Right atrium auricular region (tissue), 2 donors: Measurements from ENCODE around the gene CHST12. TPM values are rescaled to one million over a fixed set of nuclear protein-coding genes. Genes with fewer than 3 reads are reported as not detected.

Experiments used
- DNase-seq: peaks from one replicate; pipeline ENCODE4 v3.0.0-alpha.2; 2019; ENCODE audit warnings: low spot score
- H3K27ac ChIP-seq, 2 donors: fragments of 200-600 bp; sonication (generic); 1 replicate in 1 of 2; 2 replicates in 1 of 2; pipeline ENCODE4 v1.5.1; 2016 to 2019
- H3K27me3 ChIP-seq, 2 donors: fragments of 200-600 bp; sonication (generic); one replicate each; pipeline versions ENCODE4 v1.5.1 to v1.6.0; 2017 to 2019
- H3K36me3 ChIP-seq: fragments of 200-600 bp; sonication (generic); one replicate; pipeline ENCODE4 v1.5.1; 2016
- H3K4me1 ChIP-seq, 2 donors: fragments of 200-600 bp; sonication (generic); one replicate each; pipeline versions ENCODE4 v1.5.1 to v1.6.0; 2017 to 2019
- H3K4me3 ChIP-seq, 2 donors: fragments of 200-600 bp; sonication (generic); 1 replicate in 1 of 2; 2 replicates in 1 of 2; pipeline ENCODE4 v1.5.1; 2017 to 2019; ENCODE audit warnings: mild to moderate bottlenecking in 1 of 2, moderate library complexity in 1 of 2
- H3K9me3 ChIP-seq, 2 donors: fragments of 200-600 bp; sonication (generic); one replicate each; pipeline ENCODE4 v1.5.1; 2019
- CTCF ChIP-seq, 2 donors: fragments of 200-600 bp; sonication (generic); IDR thresholded peaks; one replicate each; pipeline ENCODE4 v1.5.1; 2019; ENCODE audit warnings: antibody characterized with exemption in 2 of 2
- total RNA-seq, 2 donors: library from RNA; depleted of rRNA; stranded (reverse); fragments of >200 nt; gene quantifications; one replicate each; pipeline ENCODE4 v1.1.0, GENCODE V29; 2016

The CHST12 gene
- total RNA-seq, 2 donors from 2014 or later = 14.2 to 15.0 TPM

GRCh38 chr7:2417981-2418481, 14.6 kb downstream of the CHST12 start:
- H3K4me3 ChIP-seq = no peak overlapping the region
- H3K36me3 ChIP-seq = no peaks in the 10 kb centered on the region
- no peak overlapping the region for H3K27ac ChIP-seq
- H3K9me3 ChIP-seq = no peaks in the 10 kb centered on the region
- no peaks in the 10 kb centered on the region for H3K27me3 ChIP-seq
- DNase-seq = peak; percentile 69
- no peak for TF ChIP-seq CTCF (IDR thresholded peaks at IDR 0.05)
- H3K4me1 ChIP-seq = peaks cover 0 to 6% of the 10 kb centered on the region in 2 donors

- no peak for DNase-seq
- TF ChIP-seq CTCF (IDR thresholded peaks at IDR 0.05) = no peak
- H3K4me3 ChIP-seq = no peak overlapping the region
- H3K27ac ChIP-seq = no peak overlapping the region
- no peaks in the 10 kb centered on the region for H3K9me3 ChIP-seq
- no peaks in the 10 kb centered on the region for H3K4me1 ChIP-seq
- H3K36me3 ChIP-seq = no peaks in the 10 kb centered on the region
- H3K27me3 ChIP-seq = no peaks in the 10 kb centered on the region
Measured at GRCh38 chr7:2420216-2420933, 17.0 kb downstream of the CHST12 start.

GRCh38 chr7:2421943-2422310, 18.5 kb downstream of the CHST12 start:
- TF ChIP-seq CTCF (IDR thresholded peaks at IDR 0.05) = no peak
- Histone ChIP-seq H3K4me3 (no peak overlapping the region), H3K4me1 (no peaks in the 10 kb centered on the region), H3K27me3 (no peaks in the 10 kb centered on the region), H3K9me3 (no peaks in the 10 kb centered on the region), H3K27ac (no peak overlapping the region), H3K36me3 (no peaks in the 10 kb centered on the region)
- DNase-seq = no peak

- Histone ChIP-seq H3K27me3 (no peaks in the 10 kb centered on the region), H3K27ac (no peak overlapping the region), H3K4me1 (no peaks in the 10 kb centered on the region), H3K4me3 (no peak overlapping the region), H3K9me3 (peaks cover 0 to under 1% of the 10 kb centered on the region in 2 donors), H3K36me3 (no peaks in the 10 kb centered on the region)
- TF ChIP-seq CTCF (IDR thresholded peaks at IDR 0.05) = no peak
- no peak for DNase-seq
Measured at GRCh38 chr7:2425749-2426148, 22.3 kb downstream of the CHST12 start.

DNA sequence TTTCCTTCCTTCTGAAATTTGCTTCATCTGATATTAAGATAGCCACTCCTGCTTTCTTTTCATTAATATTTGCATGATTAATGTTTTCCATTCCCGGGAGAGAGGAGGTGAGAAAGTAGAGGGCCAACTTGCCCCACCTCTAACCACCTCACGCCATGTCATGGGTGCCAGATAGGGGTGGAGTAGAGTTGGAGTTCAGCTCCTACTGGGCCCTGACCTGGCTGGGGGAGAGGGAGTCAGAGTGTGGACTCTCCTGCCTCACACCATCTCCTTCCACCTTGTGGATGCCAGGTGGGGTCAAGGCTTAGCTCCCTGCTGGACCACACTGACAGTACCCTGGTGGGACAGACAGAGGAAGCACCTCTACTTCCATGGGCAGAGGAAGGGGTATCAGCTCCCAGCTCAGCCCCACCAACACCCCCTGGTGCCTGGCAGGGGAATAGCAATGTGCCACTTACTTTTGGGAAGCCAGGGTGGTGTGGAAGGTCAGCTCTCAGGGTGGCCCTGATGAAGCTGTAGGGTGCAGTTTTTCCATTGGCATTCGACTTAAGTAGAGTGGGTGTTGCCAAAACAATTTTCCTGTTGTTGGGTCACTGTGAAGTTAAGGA, 28.0 kb downstream of the CHST12 start:
- no peaks in the 10 kb centered on the region for H3K4me1 ChIP-seq
- peaks cover 21% of the 10 kb centered on the region for H3K36me3 ChIP-seq
- H3K27ac ChIP-seq = no peak overlapping the region
- no peak for DNase-seq
- no peak for TF ChIP-seq CTCF (IDR thresholded peaks at IDR 0.05)
- no peak overlapping the region for H3K4me3 ChIP-seq
- peaks cover 0 to 9% of the 10 kb centered on the region in 2 donors for H3K9me3 ChIP-seq
- H3K27me3 ChIP-seq = no peaks in the 10 kb centered on the region
